DMS114 treated with DMSO at 0.1 percent for 48 hours (cell line): Measurements from ENCODE around the gene MLPH.

Experiments used
- DNase-seq: peaks from one replicate; lab custom pipeline; 2025; ENCODE audit not compliant: unreplicated experiment; lab: John Stamatoyannopoulos, UW

Gene MLPH

DNA sequence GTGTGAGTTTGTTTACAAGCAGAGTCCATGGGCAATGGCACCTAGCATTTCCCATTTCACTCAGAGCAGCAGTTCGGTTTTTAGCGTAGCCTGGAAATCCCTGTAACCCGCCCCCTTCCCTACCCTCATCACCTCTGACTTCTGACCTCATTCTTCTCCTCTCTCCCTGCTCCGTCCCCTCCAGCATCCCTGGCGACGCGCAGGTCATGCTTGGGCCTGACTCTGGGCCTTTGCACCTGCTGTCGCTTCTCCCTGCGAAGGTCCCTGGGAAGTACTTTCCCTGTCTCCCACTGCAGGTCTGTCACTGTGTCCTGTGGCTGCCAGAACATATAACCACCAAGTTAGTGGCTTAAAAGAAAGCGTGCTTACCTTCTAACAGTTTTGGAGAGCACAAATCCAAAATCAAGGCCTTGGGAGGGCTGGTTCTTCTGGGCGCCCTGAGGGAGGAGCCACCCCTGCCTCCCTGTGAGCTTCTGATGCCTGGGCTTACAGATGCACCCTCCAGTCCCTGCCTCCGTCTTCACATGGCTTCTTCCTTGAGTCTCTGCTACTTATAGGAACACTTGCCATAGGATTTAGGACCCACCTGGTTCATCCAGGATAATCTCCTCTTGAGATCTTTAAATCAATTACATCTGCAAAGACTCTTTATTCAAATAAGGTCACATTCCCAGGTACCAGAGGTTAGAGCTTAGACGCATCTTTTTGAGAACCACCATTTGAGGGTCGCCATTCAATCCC lies 111.6 kb downstream of the MLPH start:
- no peak for DNase-seq

DNA sequence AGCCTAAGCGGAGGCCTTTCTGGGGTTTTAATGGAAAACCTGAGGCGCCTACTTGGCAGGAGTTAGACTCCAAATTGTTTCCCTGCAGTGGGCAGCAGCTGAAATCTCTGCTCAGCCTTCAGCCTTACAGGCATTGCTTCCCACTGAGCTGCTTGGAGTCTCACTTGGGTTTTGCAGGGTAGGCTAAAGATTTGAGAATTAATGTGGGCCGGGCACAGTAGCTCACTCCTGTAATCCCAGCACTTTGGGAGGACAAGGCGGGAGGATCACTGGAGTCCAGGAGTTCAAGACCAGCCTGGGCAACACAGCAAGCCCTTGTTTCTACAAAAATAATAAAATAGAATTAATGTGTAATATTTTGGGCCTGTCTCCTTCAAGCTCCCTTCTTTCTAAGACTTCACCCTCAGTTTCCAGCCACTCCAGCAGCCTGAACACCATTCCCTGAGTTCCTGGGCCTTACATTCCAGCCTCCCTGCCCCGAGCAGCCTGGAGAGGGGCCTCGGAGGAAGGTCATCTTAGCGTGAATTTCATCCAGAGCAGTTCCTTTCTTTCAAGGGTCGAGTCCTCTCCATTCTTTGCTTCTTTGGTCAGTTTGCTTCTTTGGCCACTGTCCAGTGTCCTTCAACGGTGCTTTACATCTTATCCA lies 112.5 kb downstream of the MLPH start:
- no peak for DNase-seq

DNA sequence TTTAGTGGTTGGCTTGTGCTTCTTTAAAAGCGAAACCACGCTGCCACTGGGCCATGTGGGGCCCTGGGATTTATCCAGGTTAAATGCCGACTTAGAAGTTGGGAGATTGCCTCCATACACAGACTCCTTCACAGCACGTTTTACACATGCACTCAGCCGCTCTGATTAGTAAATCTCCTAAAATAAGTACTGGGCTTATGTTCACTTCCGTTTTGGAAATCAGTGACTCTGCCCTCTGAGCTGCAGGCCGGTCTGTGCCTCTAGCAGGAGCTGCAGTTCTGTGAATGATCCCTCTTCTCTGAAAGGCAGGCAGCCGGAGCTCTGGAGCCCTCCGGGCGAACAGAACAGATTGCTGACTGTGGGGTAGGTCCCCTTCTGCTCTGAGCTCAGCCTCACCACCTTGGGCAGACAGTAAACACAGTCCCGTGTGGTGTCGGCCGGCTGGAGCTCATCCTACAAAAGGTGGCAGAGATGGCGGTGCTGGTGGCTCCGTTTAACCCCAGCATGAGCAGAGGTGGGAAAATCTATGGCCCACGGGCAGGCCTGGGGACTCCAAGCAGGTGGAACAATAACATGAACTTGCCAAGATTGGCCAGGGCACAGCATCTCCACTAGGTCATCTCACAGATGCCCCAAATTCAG lies 113.3 kb downstream of the MLPH start:
- DNase-seq = no peak

DNA sequence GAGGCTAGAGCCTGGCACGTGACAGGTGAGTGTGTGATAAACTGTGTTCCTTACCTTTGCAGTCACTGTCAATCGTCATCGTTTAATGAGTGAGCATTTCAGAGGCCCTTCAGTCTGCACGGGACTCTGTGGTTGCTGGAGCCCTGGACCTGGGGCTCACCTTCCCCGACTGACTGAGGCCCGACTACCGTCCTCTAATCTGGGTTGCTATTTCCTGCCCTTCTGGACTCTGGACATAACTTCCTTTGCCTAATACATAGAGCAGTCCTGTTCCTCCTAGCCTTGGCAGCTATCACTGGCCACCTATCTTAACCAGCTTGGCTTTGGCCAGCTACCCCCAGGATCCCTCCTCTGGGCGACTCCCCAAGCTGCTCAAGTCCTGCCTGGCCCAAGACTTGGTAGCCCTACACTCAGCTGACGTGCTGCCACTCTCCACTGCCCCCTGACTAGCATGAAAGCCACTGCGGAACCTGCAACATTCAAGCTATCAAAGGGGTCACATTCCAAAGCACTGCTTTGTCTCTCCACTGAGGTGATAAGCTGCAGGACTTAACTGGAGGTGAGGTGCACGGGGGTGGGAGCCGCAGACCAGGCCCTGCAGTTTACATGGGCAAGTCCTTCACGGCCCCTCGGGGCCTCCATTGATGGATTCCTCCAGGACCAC lies 114.5 kb downstream of the MLPH start:
- DNase-seq = no peak

DNA sequence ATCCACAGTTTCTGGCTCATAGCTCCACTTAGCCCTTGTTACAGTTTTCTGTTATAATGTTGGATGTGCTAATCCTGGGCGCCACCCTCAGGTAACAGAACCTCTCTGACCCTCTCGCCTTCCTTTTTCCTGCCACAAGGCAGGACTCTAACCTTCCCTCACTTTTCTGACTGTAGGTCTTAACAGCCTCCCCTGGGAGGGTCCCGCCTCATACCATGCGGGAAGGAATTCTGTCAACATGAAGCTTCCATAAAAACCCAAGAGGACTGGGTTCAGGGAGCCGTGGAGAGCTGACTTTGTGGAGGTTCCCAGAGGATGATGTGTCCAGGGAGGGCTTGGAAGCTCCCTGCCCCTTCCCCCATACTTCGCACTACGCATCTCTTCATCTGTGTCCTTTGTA lies 115.4 kb downstream of the MLPH start:
- no peak for DNase-seq

DNA sequence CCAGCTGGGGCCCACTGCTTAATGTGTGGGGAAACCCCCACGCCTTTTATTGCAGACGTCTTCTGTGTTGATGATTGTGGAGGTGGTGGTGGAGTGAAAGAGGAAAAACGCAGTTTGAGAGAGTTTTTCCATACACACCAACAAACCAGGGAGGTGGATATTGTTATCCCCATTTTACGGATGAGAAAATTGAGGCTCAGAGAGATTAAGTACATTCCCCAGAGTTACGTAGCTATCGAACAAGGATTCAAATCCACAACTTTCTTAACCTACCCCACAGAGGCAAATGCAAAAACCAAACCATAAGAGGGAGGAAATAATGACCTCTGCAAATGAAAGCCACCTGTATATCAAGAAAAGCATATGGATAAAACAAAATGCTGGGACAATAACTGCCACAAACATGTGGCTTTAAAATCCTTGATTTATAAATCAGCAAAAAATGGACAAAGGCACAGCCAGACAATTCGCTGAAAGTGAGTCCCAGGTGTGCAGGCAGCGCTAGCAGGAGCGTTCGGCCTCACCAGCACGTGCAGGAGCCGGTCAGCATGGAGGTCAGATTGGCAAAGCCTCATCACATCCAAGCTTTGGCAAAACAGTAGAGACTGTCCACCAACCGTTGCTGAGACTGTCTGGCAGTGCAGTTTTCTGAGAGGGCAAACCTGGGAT lies 116.1 kb downstream of the MLPH start:
- DNase-seq = no peak

DNA sequence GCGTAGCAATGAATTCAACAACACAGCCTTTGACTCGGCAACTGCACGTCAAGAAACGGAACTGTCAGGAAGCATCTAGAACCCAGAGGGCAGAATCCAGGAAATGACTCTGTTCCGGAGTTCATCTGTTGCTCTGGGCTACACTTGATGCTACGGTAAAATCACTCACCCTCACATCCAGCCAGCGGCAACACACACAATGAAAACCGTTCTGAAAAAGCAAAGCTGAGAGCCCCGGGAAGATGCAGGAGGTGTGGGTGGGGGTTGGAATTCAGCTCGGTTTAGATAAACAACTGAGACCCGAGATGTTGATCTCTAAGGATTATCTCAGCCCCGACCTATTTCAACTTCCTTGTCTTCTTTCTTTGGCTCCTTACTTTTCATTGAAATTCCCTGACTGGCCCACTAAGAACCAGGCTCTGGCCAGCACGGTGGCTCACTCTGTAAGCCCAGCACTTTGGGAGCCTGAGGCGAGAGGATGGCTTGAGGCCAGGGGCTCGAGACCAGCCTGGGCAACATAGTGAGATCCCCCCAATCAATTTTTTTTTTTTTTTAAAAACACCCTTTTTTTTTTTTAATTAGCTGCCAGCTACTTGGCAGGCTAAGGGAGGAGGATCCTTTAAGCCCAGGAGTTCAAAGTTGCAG lies 116.8 kb downstream of the MLPH start:
- no peak for DNase-seq

DNA sequence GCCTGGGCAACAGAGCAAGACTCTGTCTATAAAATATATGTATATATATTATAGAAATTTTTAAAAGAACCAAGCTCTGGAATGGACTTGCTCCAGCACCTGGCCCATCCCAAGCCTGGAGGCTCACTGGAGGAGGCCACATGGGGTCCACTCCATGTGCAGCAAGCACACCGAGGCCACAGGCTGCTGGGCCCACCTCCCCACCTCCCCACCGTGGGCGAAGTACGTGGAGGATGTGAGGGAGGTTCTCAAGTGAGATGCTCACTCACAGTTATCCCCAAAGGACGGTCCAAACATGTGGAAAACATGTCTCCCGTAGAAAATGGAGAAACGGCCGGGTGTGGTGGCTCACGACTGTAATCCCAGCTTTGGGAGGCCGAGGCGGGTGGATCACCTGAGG lies 117.3 kb downstream of the MLPH start:
- DNase-seq = no peak
